ENCODE results near the gene ILF3.

GRCh38 chr19:10625003-10625761 is 29.0 kb upstream of the ILF3 start, which contains the start of gene SLC44A2:
- TF ChIP-seq, protein P1, sequence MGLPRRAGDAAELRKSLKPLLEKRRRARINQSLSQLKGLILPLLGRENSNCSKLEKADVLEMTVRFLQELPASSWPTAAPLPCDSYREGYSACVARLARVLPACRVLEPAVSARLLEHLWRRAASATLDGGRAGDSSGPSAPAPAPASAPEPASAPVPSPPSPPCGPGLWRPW (IDR thresholded peaks at IDR 0.05), result no peak
- TF ChIP-seq CTCF (IDR thresholded peaks at IDR 0.05) (no peak), CHD2 (IDR thresholded peaks at IDR 0.05; ENCODE audit: low read length, partially characterized antibody) (no peak)
- TF ChIP-seq, protein P2, sequence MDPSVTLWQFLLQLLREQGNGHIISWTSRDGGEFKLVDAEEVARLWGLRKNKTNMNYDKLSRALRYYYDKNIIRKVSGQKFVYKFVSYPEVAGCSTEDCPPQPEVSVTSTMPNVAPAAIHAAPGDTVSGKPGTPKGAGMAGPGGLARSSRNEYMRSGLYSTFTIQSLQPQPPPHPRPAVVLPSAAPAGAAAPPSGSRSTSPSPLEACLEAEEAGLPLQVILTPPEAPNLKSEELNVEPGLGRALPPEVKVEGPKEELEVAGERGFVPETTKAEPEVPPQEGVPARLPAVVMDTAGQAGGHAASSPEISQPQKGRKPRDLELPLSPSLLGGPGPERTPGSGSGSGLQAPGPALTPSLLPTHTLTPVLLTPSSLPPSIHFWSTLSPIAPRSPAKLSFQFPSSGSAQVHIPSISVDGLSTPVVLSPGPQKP (IDR thresholded peaks at IDR 0.05; ENCODE audit: low read depth, low read length), result no peak
